NOMO-1 treated with DMSO at 0.1 percent for 48 hours (cell line): Measurements from ENCODE around the gene UCK1.

Experiments
- DNase-seq: peaks from one replicate; lab custom pipeline; 2025; ENCODE audit not compliant: unreplicated experiment; lab: John Stamatoyannopoulos, UW

Gene UCK1

GRCh38 chr9:131499254-131499767 lies 31.8 kb downstream of the UCK1 start:
- DNase-seq, result no peak

DNA sequence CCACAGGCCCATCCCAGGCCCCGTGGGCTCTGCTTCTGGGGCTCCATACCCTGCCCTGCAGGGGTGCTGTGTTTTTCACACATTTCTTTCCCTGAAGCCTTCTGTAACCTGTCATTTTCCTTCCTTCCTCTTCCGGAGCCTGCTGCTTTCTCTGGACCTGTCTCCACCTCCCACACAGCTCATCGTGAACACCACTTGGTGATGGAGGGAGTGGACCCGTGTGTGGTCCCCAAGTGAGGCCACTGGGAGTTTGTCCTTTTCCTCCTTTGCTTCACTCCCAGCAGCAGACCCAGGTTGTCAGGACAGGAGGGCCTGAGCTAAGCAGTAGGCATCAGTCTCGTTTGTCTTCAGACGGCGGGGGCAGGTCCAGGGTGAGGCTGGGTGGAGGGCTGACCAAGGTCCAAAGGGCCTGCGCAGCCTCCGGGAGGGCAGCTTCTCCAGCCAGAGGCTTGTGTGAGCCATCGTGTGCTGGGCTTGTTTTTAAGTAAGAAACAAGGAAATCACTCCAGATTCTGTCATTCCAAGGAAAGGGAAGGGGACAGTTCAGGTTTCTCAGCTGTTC lies 34.1 kb downstream of the UCK1 start:
- no peak for DNase-seq

GRCh38 chr9:131495785-131496184 lies 35.3 kb downstream of the UCK1 start:
- no peak for DNase-seq

GRCh38 chr9:131494296-131494870 lies 36.7 kb downstream of the UCK1 start:
- no peak for DNase-seq

DNA sequence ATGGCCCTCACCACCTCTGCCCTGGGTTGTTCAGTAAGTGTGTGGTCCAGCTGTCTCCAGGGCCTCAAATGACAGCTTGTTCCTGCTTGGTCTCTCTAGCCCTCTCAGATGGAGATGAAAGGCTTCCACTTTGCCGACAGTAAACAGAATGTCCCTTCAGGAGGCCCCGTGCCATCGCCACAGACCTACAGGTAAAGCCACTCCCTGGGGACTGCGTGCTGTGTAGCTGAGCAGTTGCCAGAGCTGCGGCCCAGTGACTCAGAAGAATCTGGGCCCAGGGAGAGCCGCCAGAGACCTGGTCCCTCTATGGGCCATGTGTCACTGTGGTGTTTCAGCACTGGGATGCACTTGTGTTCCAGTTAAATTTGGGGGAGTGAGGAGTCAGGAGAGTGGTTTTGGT lies 39.0 kb downstream of the UCK1 start:
- no peak for DNase-seq

DNA sequence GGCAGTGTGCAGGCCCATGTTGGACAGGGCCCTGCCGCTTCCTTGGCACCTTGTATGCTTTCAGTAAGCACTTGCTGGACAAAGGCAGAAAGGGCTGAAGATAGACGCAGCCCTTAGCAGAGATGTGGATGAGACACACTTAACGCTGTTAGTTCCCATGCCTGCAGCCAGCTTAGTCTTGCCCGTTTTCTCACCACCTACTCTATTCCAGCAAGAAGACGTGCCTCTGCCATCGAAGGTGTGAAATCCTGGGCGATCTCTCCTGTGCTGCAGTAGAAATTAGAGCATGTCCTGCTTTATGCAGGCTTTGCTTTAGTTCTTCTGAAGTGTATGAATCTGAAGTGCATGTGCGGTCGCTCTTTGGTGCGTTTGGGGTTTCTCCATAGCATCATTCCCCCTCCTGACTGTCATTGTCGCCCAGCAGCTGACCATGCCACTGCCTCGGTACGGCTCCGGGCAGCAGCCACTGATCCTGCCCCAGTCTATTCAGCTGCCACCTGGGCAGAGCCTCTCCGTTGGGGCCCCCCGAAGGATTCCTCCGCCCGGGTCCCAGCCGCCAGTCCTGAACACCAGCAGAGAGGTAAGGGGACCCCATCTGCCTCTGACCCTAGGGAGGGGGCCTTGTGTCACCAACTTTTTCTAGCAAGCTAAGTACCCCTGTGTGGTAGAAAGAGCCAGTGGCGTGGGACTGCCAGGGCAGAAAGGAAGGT lies 39.9 kb downstream of the UCK1 start:
- DNase-seq, result no peak

DNA sequence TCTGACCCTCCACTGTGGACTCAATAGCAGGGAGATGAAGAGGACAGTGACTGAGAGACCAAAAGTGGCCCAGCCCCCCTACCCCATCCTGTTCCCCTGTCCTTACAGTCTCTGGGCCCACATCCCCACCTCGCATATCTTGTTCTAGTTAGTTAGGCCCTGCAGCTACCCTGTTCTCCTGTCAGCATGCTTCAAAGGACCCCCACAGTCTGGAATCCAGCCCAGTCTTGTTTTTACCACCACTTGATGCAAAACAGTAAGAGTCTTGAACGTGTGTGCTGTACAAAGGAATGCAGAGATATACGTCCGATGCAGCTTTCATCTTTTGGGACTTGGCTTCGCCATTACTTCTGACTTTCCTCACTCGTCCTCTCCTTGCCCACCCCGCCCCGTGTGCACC lies 40.5 kb downstream of the UCK1 start:
- DNase-seq, result no peak

GRCh38 chr9:131487621-131488031 lies 43.4 kb downstream of the UCK1 start:
- no peak for DNase-seq

DNA sequence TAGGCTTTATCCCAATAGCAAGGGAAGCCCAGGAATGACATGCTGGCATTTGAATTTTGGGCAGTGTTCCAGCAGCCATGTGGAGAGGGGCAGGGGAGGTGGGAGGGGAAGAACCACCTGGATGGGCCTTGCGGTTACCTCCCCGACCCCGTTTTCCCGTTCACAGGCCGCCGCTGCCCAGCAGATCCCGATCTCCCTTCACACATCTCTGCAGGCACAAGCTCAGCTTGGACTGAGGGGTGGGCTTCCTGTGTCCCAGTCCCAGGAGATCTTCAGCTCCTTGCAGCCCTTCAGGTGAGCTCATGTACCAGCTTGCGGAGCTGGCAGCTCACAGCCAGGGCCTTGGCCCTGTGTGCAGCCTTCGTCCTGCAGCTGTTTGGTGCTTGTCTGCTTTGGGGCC lies 44.1 kb downstream of the UCK1 start:
- no peak for DNase-seq

GRCh38 chr9:131485728-131486422 lies 45.2 kb downstream of the UCK1 start:
- no peak for DNase-seq

DNA sequence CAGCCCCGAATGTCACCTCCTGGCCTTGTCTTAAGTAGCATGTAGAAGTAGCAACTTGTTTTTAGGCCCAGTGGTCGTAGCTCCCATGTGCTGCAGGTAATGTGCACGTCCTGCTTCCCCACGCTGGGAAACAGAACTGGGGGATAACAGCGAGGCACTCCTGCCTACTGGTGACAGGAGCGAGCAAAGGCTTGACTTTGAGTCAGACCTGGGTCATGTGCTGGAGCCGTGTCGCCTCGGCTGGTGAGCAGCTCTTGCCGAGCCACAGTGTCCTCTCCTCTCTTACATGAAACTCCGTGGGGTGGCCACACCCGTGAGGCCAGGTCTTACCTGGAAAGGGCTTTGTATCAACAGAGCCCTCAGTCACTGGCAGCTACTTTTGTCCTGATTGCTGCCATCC lies 45.9 kb downstream of the UCK1 start:
- DNase-seq, result no peak

DNA sequence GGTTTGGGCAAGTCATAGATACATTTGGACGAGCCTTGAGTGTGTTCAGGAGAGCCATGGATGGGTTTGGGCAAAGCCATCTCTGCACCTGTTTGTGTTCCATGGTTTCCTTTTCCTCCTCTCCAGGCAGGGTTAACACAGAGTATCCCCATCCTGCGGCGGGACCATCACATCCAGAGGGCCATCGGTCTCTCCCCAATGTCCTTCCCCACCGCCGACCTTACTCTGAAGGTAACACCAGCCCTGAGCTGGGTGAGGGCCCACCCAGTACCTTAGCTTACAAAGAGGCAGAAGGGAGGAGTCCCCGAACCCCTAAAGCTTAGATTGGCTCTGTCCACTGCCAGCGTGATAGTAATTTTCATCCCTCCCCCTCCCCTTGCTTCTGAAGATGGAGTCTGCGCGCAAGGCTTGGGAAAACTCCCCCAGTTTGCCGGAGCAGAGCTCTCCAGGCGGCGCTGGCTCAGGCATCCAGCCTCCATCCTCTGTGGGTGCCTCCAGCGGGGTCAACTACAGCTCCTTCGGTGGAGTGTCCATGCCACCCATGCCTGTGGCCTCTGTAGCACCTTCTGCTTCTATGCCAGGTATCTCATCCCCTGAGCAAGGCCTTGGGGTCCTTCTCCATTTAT lies 46.4 kb downstream of the UCK1 start:
- no peak for DNase-seq

DNA sequence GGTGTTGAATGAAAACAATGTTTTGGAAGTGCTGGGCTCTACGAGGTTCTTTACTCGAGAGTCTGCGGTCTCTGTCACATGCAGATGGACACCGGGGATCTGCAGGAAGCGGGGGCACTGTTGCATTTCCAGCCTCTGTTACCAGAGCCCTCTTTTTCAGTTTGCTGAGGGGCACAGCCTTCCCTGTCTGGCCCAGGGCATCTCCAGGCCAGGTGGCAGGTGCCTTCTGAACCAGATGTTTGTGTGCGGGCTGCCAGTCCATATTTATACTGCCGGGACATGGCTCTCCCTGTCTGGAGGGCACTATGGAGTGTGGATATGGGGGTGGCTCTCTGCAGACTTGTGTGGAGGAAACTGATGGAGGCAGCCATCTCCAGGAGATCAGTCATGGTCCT lies 47.0 kb downstream of the UCK1 start:
- DNase-seq, result no peak

DNA sequence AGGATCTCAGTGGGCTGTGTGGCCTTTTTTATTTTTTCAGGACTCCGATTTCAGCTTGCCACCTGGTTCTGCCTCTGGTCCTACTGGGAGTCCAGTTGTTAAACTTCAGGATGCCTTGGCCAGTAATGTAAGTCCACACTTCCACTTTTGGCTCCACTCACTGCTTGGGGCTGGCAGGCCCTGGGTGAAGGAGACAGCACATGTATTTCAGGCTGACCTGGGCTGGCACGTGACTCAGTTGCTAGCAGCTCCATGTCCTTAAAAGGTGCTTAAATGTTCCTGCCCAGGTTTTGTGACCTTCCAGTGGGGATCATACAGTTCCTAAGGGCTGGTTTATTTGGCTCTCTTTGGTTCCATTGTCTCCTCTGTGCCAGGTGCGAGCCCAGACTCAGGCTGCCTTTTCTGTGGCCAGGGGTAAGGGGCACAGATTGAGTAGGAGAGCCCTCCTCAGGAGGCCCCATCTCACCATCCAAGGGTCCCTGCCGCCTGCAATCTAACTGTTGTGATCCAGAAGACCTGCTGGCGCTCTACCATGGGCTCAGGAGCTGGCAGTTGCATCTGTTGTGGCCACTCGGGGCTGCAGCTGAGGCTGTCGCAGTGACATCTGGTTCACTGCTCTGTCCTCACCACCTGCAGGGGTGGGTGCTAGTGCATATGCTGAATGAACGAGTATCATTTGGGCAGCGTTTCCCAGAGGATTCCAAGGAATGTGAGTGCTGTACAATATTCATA lies 47.6 kb downstream of the UCK1 start:
- no peak for DNase-seq

DNA sequence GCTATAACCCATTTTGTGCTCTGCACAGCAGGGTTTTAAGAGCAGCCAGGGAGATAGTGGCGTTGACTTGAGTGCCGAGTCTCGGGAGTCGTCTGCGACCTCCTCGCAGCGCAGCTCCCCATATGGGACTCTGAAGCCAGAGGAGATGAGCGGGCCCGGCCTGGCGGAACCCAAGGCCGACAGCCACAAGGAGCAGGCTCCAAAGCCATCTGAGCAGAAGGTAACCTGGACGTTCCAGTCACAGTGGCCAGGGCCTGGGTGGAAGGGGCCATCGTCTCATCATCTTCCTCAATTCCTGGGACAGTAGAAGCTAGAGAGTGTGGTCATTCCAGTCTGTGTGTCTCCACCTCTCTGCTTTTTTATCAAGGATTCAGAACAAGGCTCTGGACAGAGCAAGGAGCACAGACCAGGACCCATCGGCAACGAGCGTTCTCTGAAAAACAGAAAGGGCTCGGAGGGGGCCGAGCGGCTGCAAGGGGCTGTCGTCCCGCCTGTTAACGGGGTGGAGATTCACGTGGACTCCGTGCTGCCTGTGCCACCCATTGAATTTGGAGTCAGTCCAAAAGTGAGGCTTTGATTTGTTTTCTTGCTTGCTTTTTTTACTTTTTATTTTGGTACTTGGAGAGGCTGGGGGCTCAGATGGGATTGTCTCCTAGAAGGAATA lies 48.6 kb downstream of the UCK1 start:
- DNase-seq, result no peak

GRCh38 chr9:131481441-131482342 lies 49.4 kb downstream of the UCK1 start:
- no peak for DNase-seq

DNA sequence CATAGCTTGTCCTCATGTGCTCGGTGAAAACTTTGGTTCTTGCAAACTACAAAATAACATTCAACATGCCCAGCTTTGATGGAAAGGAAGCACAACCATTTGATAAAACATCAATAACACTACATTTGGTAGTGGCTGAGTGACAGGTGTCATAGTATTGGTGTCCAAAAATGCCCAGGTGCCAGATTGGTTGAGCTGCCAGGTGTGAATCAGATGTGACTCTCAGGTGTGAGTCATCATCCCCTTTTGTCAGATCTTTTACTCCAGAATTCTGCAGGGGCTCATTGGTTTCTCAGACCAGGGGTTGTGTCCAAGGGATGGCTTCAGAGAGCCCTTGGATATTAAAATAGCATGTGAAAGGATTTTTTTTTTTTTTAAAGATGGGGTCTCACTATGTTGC lies 50.8 kb downstream of the UCK1 start:
- no peak for DNase-seq

- no peak for DNase-seq
These were observed 52.2 kb downstream of the UCK1 start for GRCh38 chr9:131478911-131479310.

GRCh38 chr9:131478421-131478868 lies 52.6 kb downstream of the UCK1 start:
- no peak for DNase-seq
